NOMO-1 treated with dmso at 0.1 percent for 144 hours (cell line): ENCODE measurements around the gene TXNDC9.
"Not testable (repeated sequence)": the region's sequence is repeated elsewhere in the genome, so short reads cannot be mapped to it uniquely, and the experiment has no call there.

ENCODE experiments used
- DNase-seq: peaks from one replicate; lab custom pipeline; 2025; ENCODE audit not compliant: unreplicated experiment; lab: John Stamatoyannopoulos, UW

Gene TXNDC9

GRCh38 chr2:99335911-99336803, at the start of gene TXNDC9:
Gene TXNDC9, minus strand, starts transcription at chr2:99336333. Its CDS starts 3,123 bp downstream, at chr2:99333210.
- peak; percentile 99 for DNase-seq

GRCh38 chr2:99382143-99382542, 46.0 kb upstream of the TXNDC9 start:
- no peak for DNase-seq

GRCh38 chr2:99380376-99381010, 44.4 kb upstream of the TXNDC9 start:
- no peak for DNase-seq

GRCh38 chr2:99377879-99378278, 41.7 kb upstream of the TXNDC9 start:
- no peak for DNase-seq

- no peak for DNase-seq
Measured at GRCh38 chr2:99376254-99376864, 40.2 kb upstream of the TXNDC9 start.

GRCh38 chr2:99374747-99375146, 38.6 kb upstream of the TXNDC9 start:
- no peak for DNase-seq

- no peak for DNase-seq
Measured at GRCh38 chr2:99373144-99373543, 37.0 kb upstream of the TXNDC9 start.

- DNase-seq = not testable (repeated sequence)
Measured at GRCh38 chr2:99368854-99369253, 32.7 kb upstream of the TXNDC9 start.

GRCh38 chr2:99365661-99366060, 29.5 kb upstream of the TXNDC9 start:
- no peak for DNase-seq

- no peak for DNase-seq
Measured at GRCh38 chr2:99356853-99357252, 20.7 kb upstream of the TXNDC9 start.

GRCh38 chr2:99354825-99355224, 18.7 kb upstream of the TXNDC9 start:
- not testable (repeated sequence) for DNase-seq

GRCh38 chr2:99354070-99354469, 17.9 kb upstream of the TXNDC9 start:
- no peak for DNase-seq

- no peak for DNase-seq
Measured at GRCh38 chr2:99350194-99350593, 14.1 kb upstream of the TXNDC9 start.

- DNase-seq = no peak
Measured at GRCh38 chr2:99348173-99348572, 12.0 kb upstream of the TXNDC9 start.

- no peak for DNase-seq
Measured at GRCh38 chr2:99346218-99346617, 10.1 kb upstream of the TXNDC9 start.

GRCh38 chr2:99345446-99345845, 9.3 kb upstream of the TXNDC9 start:
- not testable (repeated sequence) for DNase-seq

GRCh38 chr2:99342536-99342935, 6.4 kb upstream of the TXNDC9 start:
- DNase-seq = no peak

- DNase-seq = no peak
Measured at GRCh38 chr2:99340669-99341236, 4.6 kb upstream of the TXNDC9 start.

GRCh38 chr2:99338029-99338585, 2.0 kb upstream of the TXNDC9 start:
- no peak for DNase-seq

- DNase-seq = peak; percentile 85
Measured at GRCh38 chr2:99337113-99338028, 1.2 kb upstream of the TXNDC9 start, which contains the start of gene EIF5B. Gene EIF5B, plus strand, starts transcription at chr2:99337389. Its CDS starts 166 bp downstream, at chr2:99337555.
